Neural cell (in vitro differentiated cells): ENCODE data around the gene IMMP2L.

ENCODE experiments used
- CTCF ChIP-seq: fragments of 450-650 bp; IDR thresholded peaks from 2 replicates; pipeline ENCODE4 v1.5.1; 2014; ENCODE audit warnings: antibody characterized with exemption, mild to moderate bottlenecking, moderate library complexity; ENCODE audit not compliant: poor library complexity, severe bottlenecking
- EZH2 ChIP-seq: fragments of 200-600, 300-800 bp; shearing (Covaris generic), sonication (generic); IDR thresholded peaks from 2 replicates; pipeline ENCODE4 v1.6.1; 2014; ENCODE audit warnings: antibody characterized with exemption, low read length, borderline replicate concordance, mild to moderate bottlenecking; ENCODE audit not compliant: insufficient read depth, poor library complexity, severe bottlenecking
- POLR2AphosphoS5 ChIP-seq: IDR thresholded peaks from 2 replicates; pipeline ENCODE4 v1.6.1; 2012

GRCh38 chr7:110891197-110891596, 671.1 kb downstream of the IMMP2L start:
- TF ChIP-seq EZH2 = no peak
- TF ChIP-seq CTCF = no peak
- TF ChIP-seq POLR2AphosphoS5 = no peak
